Mucosa of gallbladder (tissue), 1 donor: Measurements from ENCODE around the gene RIPOR3. TPM values are rescaled to one million over a fixed set of nuclear protein-coding genes. Genes with fewer than 3 reads are reported as not detected.
A peak's percentile ranks its signal among the peaks of the same experiment; 100 is the strongest.

Experiments used
- DNase-seq: peaks from one replicate; pipeline ENCODE4 v3.0.0-alpha.2; 2020; ENCODE audit warnings: low spot score
- total RNA-seq: library from RNA; stranded (reverse); gene quantifications from one replicate; pipeline ENCODE4 v1.2.1, GENCODE V29; 2021
- donor health status: DM: no; HTN: no; CAD: no.

RIPOR3 gene, protein sequence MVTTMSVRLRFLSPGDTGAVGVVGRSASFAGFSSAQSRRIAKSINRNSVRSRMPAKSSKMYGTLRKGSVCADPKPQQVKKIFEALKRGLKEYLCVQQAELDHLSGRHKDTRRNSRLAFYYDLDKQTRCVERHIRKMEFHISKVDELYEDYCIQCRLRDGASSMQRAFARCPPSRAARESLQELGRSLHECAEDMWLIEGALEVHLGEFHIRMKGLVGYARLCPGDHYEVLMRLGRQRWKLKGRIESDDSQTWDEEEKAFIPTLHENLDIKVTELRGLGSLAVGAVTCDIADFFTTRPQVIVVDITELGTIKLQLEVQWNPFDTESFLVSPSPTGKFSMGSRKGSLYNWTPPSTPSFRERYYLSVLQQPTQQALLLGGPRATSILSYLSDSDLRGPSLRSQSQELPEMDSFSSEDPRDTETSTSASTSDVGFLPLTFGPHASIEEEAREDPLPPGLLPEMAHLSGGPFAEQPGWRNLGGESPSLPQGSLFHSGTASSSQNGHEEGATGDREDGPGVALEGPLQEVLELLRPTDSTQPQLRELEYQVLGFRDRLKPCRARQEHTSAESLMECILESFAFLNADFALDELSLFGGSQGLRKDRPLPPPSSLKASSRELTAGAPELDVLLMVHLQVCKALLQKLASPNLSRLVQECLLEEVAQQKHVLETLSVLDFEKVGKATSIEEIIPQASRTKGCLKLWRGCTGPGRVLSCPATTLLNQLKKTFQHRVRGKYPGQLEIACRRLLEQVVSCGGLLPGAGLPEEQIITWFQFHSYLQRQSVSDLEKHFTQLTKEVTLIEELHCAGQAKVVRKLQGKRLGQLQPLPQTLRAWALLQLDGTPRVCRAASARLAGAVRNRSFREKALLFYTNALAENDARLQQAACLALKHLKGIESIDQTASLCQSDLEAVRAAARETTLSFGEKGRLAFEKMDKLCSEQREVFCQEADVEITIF
- total RNA-seq, result 6.4 TPM

DNA sequence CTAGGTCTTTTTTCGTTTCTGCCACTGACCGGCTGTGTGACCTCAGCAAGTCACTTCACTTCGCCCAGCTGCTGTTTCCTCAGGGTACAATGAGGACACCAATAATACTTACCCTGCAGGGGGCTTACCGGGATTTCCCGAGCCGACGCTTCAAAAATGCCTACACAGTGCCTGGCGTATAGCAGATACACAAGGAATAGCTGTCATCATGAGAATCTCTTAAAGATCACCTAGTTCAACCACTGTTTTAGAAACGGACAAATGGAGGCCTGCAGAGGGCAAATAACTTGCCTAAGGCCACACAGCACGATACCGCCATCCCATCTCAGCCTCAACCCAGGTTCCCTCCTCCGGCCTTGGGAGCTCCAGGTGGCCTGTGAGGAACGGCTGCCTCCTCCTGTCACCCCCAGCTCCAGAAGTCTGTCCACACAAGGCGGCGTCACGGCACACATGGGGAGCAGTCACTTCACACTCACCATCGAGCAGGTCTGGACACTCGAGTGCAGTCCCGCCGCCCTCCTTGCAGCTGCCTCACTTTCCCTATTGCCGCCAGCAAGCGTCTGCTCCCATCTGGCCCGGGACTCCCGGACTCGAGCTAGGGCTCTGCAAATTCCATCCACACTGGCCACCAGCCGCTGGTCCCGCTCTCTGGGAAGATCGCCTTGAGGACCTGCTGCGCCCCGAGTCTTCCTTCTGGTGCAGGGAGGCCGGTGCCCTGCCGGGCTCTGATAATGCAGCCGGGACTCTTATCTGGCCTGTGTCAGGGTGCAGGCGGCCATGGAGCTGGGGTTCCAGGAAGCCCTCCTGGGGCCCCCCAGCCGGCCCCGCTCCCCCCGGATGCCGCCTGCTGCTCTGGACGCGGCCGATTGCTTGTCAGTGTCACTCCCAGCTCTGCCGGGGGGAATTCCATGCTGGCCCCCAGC is at the start of gene RIPOR3:
Gene RIPOR3 (minus strand): TSS at position 893 of the 923 bp plus-strand sequence. CDS start 414 bp downstream, at position 479.
- DNase-seq, result no peak

DNA sequence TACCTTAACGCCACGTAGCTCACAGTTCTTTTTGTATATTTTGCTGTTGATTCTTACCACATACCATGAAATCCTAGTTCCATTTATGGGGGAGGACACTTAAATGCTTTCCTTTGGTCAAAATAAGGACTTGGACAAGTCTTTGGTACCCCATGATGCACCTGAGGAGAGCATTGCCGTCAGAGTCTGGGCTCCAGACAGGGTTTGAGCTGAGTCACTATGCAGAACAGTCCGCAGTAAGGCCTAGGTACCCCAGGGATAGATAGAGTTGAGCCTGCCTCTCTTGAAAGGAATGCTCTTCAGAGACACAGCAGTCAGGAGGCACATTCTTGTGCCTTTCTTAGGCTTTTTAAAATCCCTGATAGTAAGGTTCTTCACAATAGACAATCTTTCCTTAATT is 46.0 kb upstream of the RIPOR3 start:
- DNase-seq, result no peak

DNA sequence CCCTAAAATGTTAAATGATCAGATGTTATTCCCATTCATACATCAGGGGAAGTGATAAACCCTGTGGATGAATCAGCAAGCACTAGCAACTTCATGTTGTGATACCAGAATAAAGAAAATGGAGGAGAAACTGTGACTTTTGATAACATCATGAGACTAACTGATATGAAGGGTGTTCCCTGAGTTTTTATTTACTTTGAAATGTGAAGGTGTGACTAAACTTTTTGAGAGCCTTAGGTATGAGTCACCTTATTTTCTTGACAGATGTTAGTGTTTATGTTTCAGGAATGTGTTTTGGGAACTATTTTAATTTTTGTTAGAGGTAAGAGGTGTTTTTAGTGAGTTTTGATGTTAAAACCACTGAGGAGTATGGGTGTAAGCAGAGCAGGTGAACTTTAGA is 44.5 kb upstream of the RIPOR3 start:
- no peak for DNase-seq

DNA sequence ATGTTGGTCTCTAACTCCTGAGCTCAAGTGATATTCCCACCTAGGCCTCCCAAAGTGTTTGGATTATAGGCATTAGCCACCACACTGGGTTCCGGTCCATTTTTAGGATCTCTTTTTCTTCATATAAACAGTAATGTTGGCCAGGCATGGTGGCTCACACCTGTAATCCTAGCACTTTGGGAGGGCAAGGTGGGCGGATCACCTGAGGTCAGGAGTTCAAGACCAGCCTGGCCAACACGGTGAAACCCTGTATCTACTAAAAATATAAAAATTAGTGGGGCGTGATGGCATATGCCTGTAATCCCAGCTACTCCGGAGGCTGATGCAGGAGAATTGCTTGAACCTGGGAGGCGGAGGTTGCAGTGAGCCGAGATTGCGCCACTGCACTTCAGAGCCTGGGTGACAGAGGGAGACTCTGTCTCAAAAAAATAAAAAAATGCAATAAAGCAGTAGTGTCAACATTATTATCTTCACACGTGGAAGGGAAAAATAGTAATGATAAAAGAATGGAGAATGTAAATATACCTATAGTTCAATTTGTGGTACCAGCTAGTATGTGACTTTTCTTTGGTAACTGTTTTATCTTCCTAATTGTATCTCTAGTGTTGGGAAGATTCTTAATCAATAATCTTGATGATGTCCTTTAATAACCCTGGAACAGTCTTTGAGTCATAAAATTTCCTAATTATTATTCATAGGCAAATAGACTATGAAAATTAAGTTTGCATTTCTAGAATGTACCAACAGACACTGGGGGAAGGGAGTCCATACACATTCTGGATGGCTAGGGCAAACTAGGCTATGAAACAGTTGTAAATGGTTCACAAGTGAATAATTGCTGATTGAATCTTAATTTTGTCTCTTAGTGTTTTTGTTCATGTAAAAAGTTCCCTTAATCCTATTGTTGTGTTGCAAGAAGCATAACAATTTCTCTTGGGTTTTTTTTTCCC is 43.7 kb upstream of the RIPOR3 start:
- no peak for DNase-seq

DNA sequence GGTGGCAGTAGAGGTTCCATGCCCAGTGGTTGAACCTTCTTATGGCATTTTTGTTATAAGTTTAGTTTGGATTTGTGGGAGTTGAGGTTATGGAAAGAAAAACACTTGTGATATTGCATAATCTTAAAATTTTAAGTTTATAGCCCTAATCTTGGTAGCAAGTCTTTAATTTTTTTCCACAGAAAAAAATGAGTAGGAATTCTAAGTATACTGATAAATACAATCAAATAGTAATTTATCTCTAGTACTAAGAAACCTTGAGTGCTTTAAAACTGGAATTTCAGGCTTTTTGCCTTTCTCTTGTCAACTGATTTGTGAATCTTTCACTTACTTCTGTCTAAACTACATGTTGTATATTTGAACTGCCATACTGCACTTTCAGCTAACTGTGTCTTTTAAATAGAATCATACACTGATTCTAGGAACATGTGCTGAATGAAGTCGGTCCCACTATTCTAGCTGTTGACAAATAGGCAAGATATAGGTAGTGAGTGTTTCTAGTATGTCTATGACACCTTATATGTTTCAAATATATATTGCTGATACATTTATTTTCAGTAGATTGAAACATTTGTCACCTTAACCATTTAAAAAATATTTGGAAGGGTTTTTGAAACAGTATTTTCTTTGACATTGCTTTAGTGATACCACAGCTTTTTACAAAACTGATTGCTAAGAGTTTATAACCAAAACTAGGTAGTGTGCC is 42.5 kb upstream of the RIPOR3 start:
- no peak for DNase-seq

DNA sequence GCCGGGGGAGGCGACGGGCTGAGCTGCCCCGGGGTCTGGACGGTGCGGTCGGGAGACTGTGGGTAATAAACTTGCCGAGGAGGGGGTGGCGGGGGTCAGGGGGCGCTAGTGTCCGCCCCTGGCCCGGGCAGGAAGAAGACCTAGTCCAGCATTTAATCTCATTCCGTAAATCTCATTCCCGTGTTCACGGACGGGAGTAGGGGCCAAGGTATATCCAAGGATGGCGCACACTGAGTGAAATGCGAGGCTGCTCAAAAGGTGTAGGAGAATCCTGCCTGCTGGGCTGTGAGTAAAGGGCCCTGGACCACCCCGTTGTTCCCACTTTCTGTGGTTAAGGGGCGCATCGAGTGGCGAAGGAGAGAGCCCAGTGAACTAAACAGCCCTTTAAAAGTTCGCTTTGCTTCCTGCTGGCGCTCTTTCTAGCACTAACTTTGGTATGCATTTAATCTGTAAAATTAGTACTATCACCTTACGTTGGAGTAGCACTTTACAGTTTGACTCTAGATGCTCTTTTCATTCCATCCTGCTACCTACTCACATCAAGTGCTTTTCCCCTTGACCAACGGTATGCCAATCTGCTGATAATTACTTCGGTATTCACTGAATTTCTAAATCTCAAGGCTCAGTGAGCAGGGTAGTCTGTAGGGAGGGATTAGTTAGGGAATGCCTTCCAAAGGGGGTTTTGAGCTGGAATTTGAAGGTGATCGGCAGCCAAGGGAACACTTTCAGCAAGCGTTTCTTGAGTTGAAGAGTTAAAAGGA is 40.8 kb upstream of the RIPOR3 start:
- no peak for DNase-seq

DNA sequence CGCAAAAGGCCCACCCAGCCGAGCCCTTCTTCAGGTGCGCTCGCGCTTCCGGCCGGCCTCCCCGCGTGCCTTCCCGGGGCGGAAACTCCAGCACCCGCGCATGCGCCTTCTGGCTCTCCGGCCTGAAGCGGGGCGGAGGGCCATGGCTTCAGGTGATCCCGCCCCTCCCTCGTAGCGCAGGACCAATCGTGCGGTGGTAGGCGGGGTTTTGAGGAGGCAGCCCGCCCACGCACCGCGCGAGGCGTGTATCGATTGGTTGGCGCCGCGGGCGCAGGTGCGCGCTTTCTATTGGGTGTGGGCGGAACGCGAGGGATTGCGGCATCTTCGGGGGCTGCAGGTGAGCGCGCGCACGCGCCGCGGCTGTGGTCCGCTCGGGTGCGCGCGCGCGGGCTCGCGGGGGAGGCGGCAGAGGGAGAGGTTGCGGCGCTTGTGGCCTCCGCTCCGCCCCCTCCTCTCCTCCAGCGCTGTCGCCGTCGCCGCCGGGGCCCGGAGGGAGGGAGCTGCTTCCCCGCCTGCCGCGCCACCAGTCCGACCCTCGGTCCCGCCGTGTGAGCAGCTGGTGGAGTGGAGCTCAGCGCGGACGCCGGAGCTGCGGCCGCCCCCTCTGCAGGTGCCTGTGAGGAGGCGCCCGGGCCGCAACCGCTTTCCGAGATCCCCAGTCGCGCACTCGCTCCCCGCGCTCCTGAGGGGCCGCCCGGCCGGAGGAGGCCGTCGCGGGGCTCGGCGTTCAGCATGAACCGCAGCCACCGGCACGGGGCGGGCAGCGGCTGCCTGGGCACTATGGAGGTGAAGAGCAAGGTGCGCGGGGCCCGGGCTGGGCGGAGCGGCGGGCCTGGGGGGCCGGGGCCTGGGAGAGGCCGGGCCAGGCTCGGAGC is 40.0 kb upstream of the RIPOR3 start, which contains the start of gene PARD6B:
Gene PARD6B (plus strand): TSS at position 526 of the 875 bp plus-strand sequence. CDS start 207 bp downstream, at position 733.
- DNase-seq, result peak; percentile 97

DNA sequence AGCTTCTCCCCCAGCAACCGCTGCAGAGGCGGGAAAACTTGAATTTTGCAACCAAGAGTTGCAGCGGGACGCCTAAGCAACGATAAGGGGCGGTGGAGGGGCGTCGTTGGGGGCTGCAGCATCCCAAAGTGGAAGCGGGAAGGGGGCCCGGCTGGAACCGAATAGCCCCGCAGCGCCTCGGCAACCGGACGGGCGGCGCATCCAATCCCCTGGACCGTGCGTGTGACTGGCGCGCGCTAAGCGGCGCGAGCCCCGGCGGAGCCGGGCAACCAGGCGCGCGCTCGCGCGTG is 39.4 kb upstream of the RIPOR3 start:
- no peak for DNase-seq

DNA sequence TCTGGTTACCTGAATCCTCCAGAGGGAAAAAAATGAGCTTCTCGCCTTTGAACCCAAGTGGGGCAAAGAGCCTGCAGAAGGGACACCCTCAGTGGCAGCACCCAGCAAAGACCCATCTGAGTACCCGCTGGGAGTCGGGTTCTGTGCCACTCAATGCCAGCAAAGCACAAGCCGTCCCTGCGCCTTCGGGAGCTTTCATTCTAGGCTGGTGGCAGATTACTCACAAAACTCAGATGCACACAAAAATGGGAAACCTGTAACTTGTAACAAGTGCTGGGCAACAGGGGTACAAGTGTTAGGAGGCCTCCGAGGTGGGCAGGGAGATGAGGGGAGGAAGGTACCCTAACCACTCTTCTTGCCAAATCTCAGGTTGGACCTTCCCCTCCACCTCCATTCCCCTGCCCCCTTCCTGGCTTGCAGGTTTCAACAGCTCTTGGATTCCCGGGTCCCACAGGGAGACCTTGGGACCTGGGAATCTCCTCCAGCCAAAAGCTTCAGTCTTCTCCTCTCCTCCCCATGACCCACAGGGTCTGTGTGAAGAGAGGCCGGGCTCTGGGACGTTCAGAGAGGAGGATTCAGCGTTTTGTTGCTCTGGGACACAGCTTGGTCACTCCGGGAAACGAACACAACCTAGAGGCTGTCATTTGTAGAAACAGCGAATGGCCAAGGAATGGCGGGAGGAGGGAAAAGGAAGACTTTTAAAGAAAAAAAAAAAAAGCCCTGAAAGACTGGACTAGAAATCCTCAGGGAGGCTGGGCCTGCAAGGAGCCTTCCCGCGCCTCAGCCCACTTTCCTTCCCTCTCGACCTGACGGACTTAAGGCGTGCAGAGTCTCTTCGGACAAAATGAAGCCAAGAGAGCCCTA is 38.8 kb upstream of the RIPOR3 start:
- no peak for DNase-seq

DNA sequence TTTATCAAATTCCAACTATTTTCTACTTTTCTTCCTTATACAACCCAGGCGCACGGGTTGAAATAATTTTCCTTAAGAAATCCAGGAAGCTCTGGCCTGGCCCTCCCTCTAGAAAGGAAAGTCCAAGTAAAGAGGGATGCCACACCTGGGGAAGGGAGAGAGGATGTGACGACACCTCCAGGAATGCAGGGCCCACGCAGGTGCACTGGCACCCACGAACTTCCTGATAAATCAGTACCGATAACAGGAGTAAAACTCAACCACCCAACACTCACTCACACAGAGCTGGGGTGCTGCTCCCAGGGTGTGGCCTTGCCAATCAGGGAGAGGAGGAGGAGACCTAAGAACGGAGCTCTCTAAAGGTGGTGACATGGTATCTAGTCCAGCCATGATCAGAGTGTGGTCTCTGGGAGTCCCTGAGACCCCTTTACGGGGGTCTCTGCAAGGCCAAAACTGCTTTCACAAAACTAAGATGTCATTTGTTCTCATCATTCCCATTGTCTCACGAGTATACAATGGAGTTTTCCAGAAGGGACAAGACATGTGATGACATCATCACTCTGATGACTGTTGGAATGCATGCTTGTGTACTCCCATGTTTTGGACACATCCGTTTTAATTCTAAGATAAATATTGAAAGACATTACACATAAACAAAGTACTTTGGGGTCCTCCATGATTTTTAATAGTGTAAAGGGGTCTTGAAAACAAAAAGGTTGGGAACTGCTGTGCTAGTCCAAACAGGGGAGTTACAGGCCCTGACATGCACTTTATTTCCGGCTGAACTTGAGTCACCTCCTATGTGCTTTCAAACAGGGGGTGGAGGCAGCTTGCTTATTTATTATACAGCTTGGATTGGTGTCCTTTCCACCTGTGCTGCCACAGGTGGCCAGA is 37.9 kb upstream of the RIPOR3 start:
- DNase-seq, result peak; percentile 76

DNA sequence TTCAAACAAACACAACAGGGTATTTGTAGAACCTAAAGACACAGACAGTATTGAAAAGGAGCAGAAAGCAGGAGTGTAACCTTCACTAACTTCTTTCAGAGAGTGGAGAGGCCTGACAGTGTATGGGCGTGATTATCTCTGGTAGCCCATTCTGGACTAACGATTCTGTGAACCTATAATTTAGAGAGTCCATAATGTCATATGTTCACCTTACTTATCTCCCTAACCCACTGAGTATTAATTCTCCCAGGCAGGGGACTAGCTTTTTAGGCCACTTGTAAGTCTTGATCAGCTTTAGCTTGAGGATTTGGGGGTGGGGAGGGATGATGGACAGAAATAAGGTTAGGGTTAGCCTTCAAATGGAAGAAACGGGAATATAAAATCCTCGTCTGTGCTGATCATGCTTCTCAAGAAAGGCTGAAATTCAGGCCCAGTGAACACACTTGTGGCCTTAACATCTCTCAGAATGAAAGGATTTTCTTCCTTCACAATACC is 37.2 kb upstream of the RIPOR3 start:
- no peak for DNase-seq

DNA sequence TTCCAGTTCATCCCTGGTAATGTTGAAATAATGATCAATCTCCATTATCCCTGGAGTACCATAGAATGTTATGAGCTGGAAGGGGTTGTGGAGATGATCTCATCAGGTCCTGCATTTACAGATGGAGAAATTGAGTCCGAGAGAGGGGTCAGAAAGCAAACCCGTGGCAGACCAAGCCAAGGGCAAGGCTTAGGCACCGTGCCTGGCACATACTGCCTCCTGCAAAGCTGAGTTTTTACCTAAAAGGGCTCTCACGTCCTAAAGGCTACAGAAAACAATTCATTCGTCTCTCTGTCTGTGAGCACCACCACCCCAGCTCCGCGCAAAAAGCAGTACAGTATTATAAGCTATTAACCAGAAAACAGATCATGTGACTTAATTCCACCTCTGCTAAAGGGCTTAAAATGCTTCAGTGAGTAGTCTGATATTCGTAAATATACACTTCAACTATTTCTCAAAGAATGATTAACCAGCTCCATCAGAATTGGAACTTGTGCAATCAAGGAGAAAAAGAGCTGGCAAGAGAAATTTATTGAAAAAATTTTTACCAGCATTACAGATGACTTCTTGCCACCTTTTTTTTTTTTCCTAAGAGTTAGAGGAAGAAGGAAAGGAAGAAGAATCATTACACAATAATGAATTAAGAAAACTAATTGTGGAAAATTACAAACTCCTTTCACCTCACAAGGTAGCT is 36.6 kb upstream of the RIPOR3 start:
- peak; percentile 22 for DNase-seq

DNA sequence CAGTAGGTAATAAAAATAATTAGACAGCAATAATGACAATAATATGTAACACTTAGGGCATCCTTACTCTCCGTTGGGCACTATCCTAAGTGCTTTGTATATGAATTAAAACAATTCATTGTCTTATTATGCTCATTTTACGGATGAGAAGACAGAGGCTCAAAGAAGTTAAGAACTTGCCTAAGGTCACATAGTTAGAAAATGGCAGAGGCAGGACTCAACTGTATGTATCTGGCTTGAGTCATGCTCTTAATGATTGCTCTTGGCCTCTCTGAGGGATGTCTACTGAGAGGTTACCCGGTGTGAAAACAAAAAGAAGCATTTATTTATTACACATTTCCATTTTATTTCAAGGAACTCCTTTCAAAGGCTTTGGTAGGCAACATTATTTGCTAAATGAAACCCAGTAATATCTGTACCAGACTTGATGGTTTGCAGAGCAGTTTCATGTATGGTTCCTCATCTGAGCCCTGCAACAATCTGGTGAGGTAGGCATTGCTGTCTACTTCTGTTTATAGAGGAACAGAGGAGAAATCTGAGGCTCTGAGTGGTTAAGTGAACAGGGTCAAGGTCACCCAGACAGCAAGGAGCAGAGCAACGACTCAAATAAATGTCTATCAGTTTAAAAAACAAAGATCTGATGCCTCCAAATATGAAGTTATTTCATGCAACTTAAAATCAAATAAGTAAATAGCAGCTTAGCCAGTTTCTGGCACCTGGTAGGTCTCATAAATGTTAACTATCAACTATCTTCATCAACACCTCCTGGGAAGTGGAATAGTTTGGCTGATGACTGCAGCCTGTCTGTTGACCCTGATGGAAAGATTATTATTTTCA is 35.8 kb upstream of the RIPOR3 start:
- DNase-seq, result no peak

DNA sequence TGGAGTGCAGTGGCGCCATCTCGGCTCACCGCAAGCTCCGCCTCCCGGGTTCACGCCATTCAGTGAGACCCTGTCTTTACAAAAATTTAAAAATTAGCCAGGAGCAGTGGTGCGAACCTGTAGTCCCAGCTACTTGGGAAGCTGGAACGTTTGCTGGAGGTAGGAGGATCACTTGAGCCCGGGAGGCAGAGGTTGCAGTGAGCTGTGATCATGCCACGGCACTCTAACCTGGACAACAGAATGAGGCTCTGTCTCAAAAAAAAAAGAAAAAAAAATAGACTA is 34.3 kb upstream of the RIPOR3 start:
- DNase-seq, result no peak
